HPDE6-E6E7 (cell line): ENCODE results near the gene EVC2.
"Not testable (repeated sequence)": the region's sequence is repeated elsewhere in the genome, so short reads cannot be mapped to it uniquely, and the experiment has no call there.

Source experiments
- DNase-seq: peaks from one replicate; pipeline ENCODE4 v3.0.0; 2011; ENCODE audit warnings: missing footprints; ENCODE audit errors: extremely low spot score

The EVC2 gene

DNA sequence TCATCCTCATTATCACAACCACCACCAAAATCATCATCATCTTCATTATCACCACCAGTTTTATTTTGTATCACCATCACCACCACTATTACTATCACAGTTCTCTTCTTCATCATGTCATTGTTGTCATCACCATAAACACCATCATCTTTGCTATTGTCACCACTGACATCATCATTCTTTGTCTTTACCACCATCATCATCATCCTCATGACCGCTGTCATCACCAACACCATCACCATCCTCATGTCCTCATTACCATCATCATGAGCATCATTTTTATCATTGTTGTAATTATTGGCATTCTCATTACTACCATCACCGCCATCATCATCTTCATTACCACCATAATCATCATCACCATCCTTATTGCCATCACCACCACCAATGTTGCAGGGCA, 34.0 kb upstream of the EVC2 start:
- no peak for DNase-seq

DNA sequence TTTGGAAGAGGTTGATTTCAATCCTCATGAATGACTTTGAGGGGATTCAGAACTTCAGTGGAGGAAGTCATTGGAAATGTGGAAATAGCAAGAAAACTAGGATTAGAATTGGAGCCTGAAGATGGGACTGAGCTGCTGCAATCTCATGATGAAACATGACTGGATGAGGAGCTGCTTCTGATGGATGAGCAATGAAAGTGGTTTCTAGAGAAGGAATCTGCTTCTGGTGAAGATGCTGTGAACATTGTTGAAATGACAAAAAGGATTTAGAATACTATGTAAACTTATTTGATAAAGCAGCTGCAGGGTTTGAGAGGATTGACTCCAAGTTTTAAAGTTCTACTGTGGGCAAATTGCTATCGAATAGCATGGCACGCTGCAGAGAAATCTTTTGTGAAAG, 29.7 kb upstream of the EVC2 start:
- no peak for DNase-seq

DNA sequence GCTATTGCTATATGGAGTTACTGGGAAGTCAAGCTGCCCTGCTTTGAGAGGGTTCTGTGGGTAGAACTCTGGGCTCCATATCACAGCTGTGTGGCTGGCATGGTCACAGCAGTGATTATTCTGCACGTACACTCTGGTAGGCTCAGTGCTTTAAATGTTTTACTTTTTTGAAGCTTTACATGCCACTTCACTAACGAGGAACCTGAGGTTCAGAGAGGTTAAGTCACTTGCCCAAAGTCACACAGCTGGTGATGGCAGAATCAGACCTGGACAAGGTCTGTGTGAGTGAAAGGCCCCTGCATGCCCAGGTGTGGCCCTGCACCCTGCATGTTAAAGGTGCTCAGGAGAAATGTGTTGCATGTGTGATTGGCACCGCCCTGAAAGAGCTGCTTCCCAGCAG, 27.1 kb upstream of the EVC2 start:
- no peak for DNase-seq

DNA sequence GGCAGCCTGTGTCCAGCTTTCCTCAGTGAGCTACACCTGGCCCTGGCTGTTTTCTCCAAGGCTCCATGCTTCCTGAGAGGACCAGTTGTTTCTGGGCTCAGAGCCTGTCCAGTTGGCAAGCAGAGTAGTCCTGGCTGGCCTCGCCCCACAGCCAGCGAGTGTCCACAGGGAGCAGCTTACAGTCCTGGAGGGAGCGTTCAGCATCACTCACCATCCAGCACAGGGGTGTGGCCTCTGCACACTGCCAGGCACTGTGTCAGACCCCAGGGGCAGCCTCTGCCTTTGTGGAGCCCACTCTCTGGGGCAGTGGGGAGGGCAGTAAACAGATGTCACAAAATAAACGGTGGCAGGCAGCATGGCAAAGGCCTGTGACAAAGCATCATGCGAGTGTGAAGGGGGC, 26.5 kb upstream of the EVC2 start:
- DNase-seq: no peak

DNA sequence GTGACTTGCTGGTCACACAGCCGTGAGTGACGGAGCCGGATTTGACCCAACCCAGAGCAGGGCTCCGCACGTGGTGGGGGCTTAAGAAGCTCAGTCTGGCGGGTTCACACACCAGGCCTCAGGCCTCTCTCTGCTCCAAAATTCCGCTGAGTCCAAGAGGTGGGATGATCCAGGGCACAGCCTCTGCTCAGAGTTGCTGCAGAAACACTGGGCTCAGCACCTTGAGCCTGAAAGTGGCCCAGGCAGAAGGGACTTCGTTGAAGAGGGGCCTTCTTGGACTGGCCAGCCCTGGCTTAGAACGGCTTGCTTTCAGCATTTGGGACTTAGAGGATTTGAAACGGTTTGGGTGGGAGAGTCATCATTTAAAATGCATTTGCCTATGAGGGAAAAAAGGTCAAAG, 23.8 kb upstream of the EVC2 start:
- no peak for DNase-seq

DNA sequence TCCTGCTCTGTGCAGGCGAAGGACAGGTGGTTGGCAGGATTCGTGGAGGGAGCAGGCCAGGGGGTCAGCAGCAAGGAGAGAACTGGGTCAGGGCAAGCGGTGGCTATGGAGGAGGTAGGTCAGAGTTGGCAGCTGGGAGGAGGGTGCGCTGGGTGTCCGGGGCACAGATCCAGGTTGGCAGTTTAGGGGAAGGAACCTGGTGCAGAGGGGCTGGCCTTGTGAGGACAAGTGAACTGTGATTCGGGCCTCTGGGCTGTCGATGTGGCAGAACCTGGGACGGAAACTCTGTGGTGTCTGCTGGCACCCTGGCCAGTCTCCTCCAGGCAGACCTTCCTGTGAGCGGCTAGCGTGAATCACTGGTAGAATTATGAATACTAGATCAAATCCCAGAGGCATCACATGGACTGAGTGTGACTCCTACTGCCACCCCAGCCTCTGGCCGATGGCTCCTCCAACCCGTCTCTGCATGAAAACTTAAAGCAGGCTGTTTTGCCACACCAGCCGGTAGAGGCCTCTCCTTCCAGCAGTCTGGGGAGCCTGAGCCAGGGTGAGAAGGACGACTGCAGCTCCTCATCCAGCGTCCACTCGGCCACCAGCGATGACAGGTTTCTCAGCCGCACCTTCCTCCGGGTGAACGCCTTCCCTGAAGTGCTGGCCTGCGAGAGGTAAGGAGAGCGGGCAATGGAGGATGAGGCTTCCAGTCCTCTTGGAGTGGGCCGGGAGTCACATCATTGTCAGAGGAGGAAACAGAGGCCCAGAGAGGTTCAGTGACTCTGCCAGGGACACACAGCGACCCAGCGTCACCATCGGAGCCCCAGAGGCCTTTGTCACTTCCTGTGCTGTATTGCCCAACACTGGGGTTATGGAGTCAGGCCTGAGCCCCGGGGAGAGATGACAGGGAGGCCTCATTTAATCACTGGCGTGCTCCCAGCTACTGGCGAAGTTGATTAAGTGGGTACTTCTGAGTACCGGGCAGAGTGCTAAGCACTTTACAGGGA, 22.9 kb upstream of the EVC2 start:
- DNase-seq: no peak

DNA sequence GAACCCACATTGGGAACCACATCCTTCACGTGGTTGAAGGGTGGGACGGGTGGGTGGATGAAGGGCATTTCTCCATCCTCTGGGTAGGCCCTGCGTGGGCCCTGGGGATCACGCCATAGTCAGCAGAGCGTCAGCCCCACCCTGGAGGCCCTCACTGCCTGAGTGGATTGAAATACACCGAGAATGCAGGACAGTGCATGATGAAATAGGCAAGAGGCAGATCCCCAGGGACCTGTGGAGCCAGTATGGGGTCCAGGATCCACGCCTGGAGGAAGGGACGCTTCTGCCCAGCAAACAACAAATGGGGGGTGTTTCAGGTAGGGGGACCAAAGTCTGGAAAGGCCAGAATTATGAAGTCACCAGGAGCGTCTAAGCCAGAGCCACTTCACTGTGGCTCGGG, 22.1 kb upstream of the EVC2 start:
- DNase-seq: no peak

DNA sequence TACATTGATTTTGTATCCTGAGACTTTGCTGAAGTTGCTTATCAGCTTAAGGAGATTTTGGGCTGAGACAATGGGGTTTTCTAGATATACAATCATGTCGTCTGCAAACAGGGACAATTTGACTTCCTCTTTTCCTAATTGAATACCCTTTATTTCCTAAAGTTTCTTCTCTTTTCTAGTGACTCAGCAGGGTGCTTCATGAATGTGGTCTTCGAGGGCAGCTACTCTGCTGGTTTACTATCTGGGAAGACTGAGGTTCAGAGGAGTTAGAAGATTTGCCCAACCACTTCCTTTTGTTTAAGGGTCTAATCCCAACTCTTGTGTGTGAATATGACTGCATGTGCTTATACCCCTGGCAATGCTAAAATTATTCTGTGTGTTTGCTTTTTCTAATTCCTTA, 20.1 kb upstream of the EVC2 start:
- DNase-seq: not testable (repeated sequence)

DNA sequence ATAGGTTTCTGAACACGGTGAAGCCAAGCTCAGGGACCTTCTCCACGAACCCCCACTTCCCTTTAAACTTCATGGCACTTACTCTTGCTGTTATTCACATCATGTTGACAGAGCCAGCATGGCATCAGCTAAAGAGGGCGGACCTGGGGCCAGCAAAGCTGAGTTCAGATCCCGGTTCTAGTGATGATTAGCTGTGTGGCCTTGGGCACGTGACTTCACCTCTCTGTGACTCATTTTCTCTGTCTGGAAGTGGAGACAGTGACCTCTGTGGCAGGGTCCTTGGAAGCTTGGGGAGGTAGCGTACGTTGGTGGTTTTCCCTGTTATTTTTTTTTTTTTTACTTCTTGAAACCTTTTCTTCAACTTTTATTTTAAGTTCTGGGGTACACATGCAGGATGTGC, 16.0 kb upstream of the EVC2 start:
- no peak for DNase-seq

DNA sequence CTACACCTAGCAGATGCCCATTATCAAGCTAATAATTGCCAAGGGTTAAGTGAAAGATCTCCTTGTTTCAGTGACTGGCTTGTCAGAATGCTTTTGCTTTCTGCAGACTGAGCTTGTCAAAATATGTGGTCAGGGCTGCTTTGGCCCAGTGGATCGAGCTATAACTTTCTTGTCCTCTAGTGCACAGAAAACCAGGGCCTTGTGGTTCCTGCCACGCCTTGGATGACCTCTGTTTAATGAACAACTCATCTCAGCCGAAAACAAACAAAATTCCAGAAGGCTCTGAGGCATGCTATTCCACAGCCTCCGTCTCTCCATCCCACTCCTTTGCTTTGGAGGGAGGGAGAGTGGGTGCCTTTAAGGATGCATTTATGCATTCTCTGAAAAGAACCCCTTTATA, 14.0 kb upstream of the EVC2 start:
- no peak for DNase-seq

DNA sequence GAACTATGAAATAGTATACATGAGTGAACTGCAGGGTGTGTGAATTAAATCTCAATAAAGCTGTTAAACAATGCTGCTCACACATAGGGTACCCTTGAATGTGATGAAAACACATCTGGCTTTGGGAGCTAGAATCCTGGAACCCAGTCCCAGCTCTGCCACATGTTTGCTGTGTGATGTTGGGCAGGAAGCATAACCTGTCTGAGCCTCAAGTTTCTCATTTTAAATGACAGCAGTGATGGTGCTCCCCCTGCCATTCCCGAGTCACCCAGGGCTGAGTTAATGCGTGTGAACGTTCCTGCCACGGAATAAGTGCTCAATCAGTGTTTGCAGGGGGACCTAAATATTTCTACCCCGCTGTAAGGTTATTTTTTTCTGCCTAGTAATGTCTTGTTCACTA, 13.6 kb upstream of the EVC2 start:
- no peak for DNase-seq

DNA sequence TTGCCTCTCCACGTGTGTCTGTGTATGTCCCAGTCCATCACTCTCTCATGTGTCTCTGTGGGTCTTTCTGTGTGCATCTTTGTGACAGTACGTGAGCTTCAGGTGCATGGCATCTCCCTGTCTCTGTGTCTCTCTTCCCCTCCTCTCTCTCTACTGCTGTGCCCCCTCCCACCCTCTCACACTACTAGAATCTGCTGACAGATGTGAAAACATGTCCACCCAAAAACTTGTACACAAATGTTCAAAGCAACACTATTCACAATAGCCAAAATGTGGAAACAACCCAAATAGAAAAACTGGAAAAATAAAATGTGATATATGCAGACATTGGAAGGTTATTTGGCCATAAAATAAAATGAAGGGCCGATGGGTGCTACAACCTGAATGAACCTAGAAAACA, 12.6 kb upstream of the EVC2 start:
- no peak for DNase-seq

DNA sequence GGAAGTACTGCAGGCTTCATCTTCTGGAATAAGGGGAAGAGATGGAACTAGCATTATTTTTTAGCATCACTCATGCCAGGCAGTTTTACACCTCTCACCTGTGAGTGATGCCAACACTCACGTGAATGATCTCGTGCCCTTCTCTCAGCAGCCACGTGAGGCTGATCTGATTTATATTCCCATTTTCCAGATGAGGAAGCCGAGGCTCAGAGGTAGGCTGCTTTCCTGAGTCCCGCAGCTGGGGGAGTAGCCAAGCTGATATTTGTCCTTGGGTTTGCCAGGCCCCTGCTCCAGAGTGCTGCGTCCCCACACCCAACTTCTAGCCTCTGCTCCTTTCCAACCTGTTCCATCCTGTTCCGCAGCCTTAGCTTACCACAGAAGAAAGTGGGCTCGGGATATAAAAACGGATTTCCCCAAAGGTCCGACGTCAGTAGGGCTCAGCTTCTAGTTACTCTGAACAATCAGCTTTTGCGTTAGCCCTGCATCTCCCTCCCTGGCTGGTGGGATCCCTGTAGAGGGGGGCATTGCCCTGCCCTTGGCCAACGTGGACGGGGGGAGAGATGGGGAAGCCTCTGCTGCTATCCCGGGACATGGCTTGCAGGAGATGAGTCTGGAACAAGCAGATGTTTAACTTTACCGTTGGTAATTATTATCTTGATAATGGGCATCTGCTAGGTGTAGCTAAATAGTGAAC, 11.9 kb upstream of the EVC2 start:
- no peak for DNase-seq

DNA sequence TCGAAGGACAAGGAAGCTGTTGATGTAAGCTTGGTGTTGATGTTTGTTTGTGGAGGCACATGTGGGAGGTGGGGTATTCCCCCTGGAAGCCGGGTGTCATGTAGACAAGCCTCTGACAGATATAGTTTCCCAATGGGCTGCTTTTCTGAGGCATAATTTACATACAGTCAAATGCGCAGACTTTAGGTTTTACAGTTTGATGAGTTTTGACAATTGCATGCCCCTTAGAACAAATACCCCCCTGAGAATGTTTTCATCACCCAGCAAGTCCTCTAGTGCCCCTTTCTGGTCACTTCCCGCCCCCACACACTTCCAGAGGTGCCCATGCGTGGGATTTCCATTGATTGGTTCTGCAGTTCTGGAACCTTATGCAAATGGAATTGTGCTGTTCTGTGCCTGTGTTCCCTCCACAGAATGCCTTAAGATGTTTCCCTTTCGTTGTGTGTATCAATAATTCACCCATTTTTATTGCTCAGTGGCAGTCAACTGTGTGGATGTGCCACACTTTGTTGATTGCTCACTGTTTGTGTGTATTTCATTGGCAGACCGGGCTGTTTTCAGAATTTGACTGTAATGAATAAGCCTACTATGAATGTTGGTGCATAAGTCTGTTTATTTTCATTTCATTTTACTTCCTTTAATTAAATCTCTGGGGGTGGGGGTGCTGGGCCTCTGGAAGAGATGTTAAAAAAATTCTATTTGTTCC, 11.1 kb upstream of the EVC2 start:
- no peak for DNase-seq

DNA sequence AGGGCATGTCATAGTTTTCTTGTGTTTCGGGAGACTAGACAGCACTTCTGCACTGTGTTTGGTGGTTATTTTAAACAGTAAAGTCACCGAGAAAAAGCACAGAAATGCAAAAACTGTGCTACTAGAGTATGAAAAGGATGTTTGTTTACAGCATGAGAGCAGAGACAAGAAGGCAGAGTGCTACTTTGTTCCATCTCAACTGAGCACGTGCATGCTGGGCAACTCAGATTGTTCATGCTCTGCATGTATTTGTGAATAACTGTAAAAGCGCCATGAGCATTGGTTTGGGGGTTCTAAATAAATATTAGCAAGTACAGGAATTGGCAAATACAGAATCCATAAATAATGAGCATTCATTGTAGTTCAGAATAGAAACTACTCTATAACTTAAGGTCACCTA, 10.1 kb upstream of the EVC2 start:
- DNase-seq: no peak

DNA sequence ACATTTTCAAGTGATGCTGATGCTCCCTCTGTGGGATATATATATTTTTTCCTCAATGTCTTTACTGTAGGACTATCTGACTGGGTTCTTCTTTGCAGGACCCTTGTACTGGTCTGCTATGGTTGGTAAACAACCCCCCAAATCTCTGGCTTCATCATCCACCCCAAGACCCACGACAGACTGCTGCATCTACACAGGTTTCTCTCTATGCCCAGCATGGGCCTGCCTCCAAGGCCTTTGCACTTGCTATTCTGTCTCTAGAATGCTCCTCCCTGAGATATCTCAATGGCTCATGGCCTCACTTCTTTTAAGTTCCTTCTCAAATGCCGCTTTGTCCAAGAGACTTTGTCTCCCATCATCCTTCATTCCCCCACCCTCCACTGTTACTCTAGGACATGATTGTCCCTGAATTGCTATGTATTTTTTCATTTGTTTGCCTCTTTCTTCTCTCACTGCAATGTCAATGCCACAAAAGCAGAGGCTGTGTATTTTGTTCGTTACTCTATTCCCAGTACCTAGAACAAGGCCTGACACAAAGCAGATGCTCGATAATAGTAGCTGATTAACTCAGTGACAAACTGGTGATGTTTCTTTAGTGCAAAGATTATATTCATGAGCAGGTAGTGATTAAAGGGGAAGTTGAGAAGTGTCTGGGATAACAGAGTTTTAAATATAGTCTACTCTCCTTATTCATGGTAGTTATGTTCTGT, 9.2 kb upstream of the EVC2 start:
- no peak for DNase-seq

DNA sequence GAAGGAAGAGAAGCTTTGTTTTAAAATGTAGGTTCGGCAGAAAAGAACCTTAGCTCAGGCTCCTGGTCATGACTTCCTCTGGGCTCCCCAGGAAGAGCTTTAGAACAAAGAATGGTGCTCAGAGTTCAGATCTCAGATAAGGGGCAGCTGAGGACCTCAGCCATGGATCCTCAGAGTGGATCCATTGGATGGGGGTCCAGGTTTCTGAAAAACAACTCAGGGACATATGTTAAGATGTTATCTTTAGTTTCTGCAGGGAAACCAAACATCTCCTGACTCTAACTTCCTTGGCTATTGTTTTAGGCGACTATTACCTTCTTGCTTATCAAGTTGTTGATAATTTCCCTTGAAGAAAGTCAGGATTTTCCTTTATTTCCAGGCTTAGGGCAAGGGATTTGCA, 8.0 kb upstream of the EVC2 start:
- no peak for DNase-seq

DNA sequence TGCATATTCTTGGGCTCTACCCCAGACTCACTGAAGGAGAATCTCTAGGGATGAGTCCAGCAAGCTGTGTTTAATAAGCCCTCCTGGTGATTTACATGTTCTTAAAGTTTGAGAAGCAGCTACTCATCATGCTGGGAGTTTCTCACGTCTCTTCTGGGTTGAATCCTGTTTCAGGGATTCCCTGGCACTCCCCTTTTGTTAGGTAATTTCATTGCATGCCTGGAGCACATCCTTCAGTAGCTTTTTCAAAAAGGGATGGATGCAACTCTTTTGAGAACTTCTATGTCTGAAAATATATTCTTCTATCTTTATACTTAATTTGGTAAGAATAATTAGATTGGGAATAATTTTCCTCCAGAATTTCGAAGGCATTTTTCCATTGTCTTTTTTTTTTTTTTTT, 7.0 kb upstream of the EVC2 start:
- DNase-seq: no peak

DNA sequence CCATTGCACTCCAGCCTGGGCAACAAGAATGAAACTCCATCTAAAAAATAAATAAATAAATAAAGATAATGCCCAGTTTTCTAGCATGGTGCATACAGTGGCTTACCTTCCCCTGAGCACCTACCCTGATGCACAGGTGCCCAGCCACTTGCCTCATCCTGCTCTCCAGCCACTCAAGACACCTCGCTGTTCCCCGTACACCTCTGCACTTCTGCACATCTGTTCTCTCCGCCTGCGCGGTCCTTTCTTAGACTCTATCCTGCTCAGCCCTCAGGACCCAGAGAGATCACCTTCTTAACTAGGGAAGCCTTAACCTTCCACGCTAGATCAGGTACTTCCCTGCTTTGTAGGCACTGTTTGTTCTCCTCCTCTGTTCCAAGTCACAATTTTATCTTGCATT, 5.5 kb upstream of the EVC2 start:
- no peak for DNase-seq

DNA sequence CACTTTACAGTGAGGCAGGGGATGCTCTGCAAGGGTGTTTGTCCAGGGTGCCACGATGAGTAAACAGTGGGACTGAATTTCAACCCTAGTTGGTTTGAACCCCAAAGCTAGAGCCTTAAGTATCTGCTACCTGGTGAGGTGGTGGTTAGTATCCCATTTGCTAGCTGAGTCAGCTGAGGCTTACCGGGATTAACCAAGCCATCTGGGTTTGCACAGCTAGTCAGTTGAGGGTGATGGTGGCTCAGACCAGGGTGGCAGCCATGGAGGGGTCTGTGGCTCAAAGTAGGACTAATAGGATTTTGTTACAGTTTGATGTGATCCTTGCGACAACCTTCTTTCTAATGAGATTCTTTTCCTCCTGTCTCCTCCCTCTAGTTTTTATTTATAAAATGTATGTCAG, 4.6 kb upstream of the EVC2 start:
- no peak for DNase-seq

DNA sequence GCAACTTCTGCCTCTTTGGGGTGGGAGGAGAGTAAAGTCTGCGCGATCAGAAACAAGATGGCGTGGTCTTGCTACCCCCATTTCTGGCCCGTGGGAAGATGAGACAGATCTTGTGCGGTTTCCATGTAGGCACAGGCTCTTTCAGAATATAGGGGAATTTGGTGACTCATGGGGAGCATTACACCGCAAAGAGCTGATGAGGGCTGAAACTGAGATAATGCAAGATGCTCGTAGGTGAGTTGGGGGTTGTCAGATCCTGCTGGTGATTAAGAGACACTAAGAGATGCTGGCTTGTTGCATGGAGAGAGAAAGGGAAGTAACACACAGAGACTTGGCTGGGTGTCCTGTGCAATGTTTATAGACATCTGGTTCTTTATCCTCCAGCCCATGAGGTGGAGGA, 4.2 kb upstream of the EVC2 start:
- DNase-seq: peak; percentile 42
